ENCODE data around the gene GOLGA5. TPM values are rescaled to one million over a fixed set of nuclear protein-coding genes. Genes with fewer than 3 reads are reported as not detected.
"Not testable (repeated sequence)": the region's sequence is repeated elsewhere in the genome, so short reads cannot be mapped to it uniquely, and the experiment has no call there.

Gene GOLGA5
- total and polyA plus RNA-seq, 8 donors, result 17.4 to 59.9 (median 33.1) TPM

GRCh38 chr14:92802678-92803077 lies 8.6 kb downstream of the GOLGA5 start:
- H3K27ac ChIP-seq, result no peak overlapping the region
- peaks cover 11 to 74% (median 44%) of the 10 kb centered on the region in 4 donors for H3K4me1 ChIP-seq
- no peaks in the 10 kb centered on the region for H3K9me3 ChIP-seq
- H3K4me3 ChIP-seq, result no peak overlapping the region
- peaks cover 20 to 65% (median 51%) of the 10 kb centered on the region in 4 donors for H3K36me3 ChIP-seq
- DNase-seq, result no peak
- no peaks in the 10 kb centered on the region for H3K27me3 ChIP-seq
- no peak for TF ChIP-seq CTCF (IDR thresholded peaks at IDR 0.05)
- no peak for TF ChIP-seq POLR2A (IDR thresholded peaks at IDR 0.05)
- TF ChIP-seq POLR2AphosphoS5 (IDR thresholded peaks at IDR 0.05), result no peak
- TF ChIP-seq EP300 (IDR thresholded peaks at IDR 0.05), result no peak
- intact Hi-C loops (cut with DNase I; ENCODE audit: low total_unique reads), result no loop called here
- 95 to 100% (median 96%) methylated on average over 2 of the region's 2 CpGs for WGBS, 5 donors

- Histone ChIP-seq H3K36me3 (peaks cover 86 to 100% (median 100%) of the 10 kb centered on the region in 4 donors), H3K4me3 (no peak overlapping the region), H3K27me3 (no peaks in the 10 kb centered on the region), H3K4me1 (no peaks in the 10 kb centered on the region), H3K9me3 (no peaks in the 10 kb centered on the region), H3K27ac (no peak overlapping the region)
- intact Hi-C loops (cut with DNase I; ENCODE audit: low total_unique reads), result no loop called here
- 91 to 99% (median 95%) methylated on average over 3 of the region's 3 CpGs for WGBS, 5 donors
- no peak for DNase-seq
- TF ChIP-seq CTCF (IDR thresholded peaks at IDR 0.05), result no peak
- TF ChIP-seq POLR2AphosphoS5 (IDR thresholded peaks at IDR 0.05), result no peak
- TF ChIP-seq EP300 (IDR thresholded peaks at IDR 0.05), result no peak
- no peak for TF ChIP-seq POLR2A (IDR thresholded peaks at IDR 0.05)
These were observed 19.1 kb downstream of the GOLGA5 start for GRCh38 chr14:92813201-92813600.

DNA sequence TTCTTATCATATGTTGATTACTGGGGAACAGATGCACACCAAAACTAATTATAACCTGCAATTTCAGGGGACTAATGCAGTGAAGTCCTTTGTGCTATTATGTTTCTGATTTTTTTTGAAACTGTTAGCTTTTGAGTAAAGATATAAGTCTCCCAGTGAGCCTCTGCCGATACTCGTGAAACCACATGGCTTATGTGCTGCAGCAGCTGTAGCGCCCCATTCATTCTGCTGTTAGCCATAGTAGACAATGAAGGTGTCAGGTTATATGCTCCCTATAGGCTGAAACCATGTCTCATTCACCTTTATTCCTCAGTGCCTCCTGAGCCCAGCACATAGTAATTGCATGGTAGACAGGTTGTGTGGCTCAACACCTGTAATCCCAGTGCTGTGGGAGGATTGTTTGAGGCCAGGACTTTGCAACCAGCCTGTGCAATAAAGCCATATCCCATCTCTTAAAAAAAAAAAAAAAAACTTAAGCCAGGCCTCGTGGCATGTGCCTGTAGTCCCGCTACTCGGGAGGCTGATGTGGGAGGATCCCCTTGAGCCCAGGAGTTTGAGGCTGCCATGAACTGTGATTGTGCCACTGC lies 25.0 kb downstream of the GOLGA5 start:
- Histone ChIP-seq H3K4me3 (no peak overlapping the region), H3K36me3 (peaks cover 57 to 100% (median 99%) of the 10 kb centered on the region in 4 donors), H3K9me3 (no peaks in the 10 kb centered on the region), H3K4me1 (no peaks in the 10 kb centered on the region), H3K27ac (no peak overlapping the region), H3K27me3 (no peaks in the 10 kb centered on the region)
- intact Hi-C loops (cut with DNase I; ENCODE audit: low total_unique reads), result no loop called here
- no peak for DNase-seq
- 87 to 96% (median 92%) methylated on average over 6 of the region's 6 CpGs for WGBS, 5 donors
- TF ChIP-seq CTCF (IDR thresholded peaks at IDR 0.05), result no peak
- no peak for TF ChIP-seq POLR2AphosphoS5 (IDR thresholded peaks at IDR 0.05)
- TF ChIP-seq POLR2A (IDR thresholded peaks at IDR 0.05), result no peak
- TF ChIP-seq EP300 (IDR thresholded peaks at IDR 0.05), result no peak

DNA sequence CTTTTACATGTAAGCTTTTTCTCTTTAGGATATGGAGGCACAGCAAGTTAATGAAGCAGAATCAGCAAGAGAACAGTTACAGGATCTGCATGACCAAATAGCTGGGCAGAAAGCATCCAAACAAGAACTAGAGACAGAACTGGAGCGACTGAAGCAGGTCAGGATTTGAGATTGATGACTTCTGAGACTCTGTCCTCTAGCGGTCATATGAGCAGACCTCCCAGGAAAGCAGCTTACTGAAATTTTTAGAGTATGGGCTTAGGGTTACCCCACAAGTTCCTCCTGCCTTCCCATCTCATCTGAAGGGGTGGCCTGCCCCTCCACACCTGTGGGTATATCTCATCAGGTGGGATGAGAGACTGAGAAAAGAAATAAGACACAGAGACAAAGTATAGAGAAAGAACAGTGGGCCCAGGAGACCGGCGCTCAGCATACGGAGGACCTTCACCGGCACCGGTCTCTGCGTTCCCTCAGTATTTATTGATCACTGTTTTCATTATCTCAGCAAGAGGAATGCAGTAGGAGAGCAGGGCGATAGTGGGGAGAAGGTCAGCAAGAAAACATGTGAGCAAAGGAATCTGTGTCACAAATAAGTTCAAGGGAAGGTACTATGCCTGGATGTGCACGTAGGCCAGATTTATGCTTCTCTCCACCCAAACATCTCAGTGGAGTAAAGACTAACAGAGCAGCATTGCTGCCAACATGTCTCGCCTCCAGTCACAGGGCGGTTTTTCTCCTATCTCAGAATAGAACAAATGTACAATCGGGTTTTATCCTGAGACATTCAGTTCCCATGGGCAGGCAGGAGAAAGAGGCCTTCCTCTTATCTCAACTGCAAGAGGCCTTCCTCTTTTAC lies 25.8 kb downstream of the GOLGA5 start:
- H3K27me3 ChIP-seq; intact Hi-C loops (cut with DNase I; ENCODE audit: low total_unique reads): not testable (repeated sequence)
- peaks cover 54 to 100% (median 99%) of the 10 kb centered on the region in 4 donors for H3K36me3 ChIP-seq

DNA sequence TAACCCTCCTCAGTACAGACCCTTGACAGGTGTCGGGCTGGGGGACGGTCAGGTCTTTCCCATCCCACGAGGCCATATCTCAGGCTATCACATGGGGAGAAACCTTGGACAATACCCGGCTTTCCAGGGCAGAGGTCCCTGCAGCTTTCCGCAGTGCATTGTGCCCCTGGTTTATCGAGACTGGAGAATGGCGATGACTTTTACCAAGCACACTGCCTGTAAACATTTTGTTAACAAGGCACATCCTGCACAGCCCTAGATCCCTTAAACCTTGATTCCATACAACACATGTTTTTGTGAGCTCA lies 26.4 kb downstream of the GOLGA5 start:
- H3K9me3 ChIP-seq, DNase-seq: not testable (repeated sequence)
- WGBS, 5 donors, result 73 to 84% (median 79%) methylated on average over 7 of the region's 7 CpGs

More for the DNA sequence above, 25.8 kb downstream of the GOLGA5 start:
- not testable (repeated sequence) for DNase-seq, H3K4me1 ChIP-seq, H3K27ac ChIP-seq, H3K4me3 ChIP-seq, H3K9me3 ChIP-seq
- WGBS, 5 donors, result 70 to 84% (median 76%) methylated on average over 13 of the region's 13 CpGs

More for the DNA sequence above, 26.4 kb downstream of the GOLGA5 start:
- H3K4me1 ChIP-seq; H3K27ac ChIP-seq; H3K4me3 ChIP-seq; H3K27me3 ChIP-seq; intact Hi-C loops (cut with DNase I; ENCODE audit: low total_unique reads): not testable (repeated sequence)
- H3K36me3 ChIP-seq, result peaks cover 53 to 100% (median 99%) of the 10 kb centered on the region in 4 donors
